Stimulated activated CD4-positive, alpha-beta T cell treated with anti-CD3 and anti-CD28 coated beads, Interleukin-1b, Interleukin-23, amount 100 ng/mL, for 24 hours (primary cell): Measurements from ENCODE around the gene TMCC2.
A peak's percentile ranks its signal among the peaks of the same experiment; 100 is the strongest.

Experiments
- DNase-seq, 4 experiments: peaks; one replicate each; pipeline ENCODE4 v3.0.0-alpha.2; 2020; ENCODE audit warnings: low read depth in 4 of 4, low spot score in 1 of 4

TMCC2 gene

DNA sequence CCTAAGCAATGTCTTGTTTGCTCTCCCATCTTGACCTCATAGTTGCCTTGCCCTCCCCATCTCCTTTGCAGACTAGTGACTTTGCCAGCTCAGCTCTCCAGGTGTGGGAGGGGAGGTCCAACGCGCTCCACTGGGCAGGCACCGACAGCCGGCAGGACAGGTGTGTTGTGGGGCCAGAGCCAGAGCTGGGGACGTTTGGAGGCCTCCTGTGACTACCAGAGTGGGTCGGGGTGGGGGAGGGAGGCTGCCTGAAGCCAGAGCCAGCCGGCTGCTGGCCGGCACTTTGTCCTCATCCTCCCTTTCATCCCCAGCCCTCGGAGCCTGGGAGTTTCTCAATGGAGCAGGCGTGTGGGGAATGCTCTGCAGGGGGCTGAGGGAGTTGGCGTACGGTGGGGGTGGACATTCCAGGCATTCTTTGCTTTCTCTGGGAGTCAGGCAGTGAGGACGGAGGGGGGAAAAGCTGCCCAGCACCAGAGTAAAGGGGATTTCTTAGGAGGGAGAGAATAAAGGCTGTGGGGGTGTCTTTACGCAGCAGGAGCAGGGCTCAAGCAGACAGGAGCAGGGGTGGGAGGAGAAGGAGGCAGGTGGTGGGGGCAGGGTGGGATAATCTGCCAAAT, 73.6 kb downstream of the TMCC2 start:
- DNase-seq, result no peak

DNA sequence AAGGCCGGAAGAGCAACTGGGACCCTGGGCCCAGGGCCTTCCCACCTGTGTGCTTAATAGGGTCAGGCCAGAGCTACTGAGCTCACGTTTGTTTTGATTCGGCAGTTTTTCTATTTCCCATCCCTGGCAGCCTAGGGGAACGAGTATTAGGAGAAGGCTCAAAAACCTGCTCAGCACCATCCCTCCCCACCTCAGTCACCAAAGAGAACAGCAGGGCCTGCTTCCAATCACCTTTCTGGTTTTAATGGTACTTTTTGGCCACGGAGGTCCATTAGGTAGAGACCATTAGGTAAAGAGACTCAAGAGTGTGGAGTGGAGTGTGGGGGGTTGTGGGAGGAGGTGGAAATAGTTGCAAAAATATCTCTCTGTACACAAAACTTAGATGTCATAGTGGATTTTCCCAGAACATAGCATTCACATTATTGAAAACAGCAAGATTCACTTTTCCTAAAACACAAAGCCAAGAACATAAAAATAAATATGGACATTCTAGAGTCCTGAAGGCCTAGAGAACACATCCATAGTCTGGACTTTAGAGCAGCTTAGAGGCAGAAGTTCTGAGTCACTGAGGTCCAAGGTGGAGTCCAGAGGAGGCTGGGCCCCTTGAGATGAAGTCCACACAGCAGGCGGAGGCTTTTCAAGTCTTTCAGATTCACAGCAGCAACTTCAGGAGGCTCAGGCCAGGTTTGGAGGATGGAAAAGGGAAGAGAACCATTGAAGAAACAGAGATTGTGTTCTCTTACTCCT, 74.3 kb downstream of the TMCC2 start:
- DNase-seq, result no peak

DNA sequence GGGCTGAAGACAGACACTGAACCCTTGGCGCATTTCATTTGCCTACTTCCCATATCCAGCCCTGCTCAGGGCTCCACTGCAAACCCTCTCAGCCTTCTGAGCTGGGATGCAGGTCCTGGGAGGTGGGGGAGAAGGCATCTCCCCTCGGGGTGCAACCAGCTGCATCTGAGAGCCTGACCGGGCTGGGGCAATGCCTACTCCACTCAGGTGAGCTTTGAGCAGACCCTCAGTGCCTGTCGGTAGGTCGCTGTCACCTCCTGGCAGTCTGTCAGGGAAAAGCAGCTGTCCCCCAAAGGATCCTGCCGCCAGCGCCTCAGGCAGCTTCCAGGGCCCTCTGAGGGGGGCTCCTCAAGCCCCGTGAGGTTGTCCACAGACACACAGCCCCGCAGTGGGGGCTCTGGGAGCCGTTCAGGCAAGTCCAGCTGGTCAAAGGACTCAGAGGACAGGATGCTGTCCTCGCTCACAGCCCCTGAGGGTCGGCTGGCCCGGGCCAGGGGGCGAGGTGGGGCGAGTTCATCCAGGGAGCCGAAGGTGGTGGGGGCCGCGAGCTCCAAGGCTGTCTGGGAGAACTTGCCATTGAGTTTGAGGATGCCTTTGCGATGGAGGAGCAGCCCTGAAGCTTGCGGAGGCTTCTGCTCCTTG, 75.6 kb downstream of the TMCC2 start:
- no peak for DNase-seq

DNA sequence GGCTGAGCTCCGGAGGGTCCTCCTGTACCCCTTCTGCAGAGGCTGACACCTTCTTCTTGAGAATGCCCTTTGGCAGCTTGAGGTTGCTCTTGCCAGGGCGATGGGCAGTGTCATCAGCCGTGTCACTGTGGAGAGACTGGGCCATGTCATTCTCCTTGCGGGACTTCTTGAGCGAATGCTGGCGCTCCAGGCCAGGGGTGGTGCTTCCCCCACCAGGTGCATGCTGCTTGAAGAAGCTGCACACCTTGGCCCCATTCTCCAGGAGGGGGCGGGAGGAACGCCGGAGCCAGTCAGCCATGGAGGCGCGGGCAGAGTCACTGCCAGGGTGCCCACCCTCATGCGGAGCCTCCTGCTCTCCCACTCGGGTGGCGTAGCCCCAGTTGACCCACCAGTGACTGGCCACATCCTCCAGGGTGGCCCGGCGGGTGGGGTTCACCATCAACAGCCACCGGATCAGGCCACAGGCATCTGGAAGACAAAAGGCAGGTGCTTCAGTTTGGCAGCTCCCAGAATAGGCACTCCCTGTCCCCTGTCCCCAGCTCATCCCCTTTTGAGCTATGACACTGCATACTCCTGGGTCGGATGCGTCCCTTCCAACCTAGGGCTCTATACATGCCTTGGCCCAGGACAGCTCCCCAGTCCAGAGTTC, 76.4 kb downstream of the TMCC2 start:
- DNase-seq, result no peak

DNA sequence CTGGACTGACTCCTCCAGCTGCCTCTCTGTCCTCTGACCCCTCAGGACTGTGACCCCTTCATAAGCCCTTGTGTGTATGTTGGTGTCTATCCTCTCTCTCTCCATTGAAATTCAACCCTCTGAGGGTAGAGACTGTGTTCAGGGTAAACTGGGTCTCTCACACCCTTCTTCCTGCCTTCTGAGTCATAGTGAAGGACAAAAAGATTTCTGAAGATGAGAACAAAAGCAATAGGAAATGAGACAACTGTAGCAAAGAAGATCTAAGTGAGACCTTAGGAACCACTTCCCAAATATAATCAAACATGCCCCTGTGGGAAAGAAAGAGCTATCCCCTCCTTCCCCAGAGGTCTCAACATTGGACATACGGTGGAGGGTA, 76.9 kb downstream of the TMCC2 start:
- DNase-seq, result no peak

DNA sequence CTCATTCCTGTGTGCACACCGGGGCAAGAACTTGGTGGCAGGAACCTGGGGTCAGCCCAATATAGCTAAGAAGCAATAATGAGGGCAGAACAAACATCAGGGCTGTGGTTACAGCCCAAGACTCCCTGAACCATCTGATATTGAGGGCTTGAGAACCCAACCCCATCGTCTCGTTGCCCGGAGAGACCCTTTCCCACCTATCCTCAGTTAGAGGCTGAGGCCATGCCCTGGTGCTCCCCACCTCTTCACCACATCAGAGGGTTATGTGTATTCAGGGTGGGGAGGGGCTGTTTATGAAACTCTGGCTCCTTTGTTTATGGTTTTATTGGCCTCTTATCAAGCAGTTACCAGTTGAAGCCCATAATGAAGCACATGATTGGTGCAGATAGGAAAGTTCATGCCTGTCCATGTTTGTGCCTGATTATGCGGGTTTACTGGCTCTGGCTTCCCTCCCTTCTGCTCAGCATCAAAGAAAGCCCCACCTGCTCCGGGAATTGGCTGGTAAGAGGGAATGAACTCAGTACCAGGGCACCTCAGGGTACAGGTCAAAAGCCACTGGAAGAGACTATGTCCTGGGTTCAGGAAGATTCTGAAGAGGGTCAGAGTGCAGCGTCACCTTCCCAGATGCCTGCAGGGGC, 79.3 kb downstream of the TMCC2 start:
- no peak for DNase-seq

DNA sequence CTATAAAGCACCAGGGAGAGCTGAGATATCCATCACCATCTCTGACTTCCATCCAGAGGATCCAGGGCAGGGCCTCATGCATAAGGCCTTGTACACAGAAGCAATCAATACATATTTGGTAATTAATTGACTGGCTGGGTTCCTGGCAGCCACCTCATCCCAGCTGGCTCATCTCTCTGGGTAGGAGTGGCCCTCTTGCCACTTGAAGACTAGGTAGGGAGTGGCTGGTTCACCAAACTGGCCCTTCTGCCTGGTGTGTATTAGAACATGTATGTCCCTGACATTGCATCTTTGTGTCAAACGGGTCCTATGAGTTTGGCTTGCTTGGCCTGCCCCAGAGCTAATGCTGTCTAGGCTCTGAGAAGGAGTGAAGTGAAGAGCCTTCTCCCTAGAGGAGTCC, 82.0 kb downstream of the TMCC2 start:
- DNase-seq, result no peak

DNA sequence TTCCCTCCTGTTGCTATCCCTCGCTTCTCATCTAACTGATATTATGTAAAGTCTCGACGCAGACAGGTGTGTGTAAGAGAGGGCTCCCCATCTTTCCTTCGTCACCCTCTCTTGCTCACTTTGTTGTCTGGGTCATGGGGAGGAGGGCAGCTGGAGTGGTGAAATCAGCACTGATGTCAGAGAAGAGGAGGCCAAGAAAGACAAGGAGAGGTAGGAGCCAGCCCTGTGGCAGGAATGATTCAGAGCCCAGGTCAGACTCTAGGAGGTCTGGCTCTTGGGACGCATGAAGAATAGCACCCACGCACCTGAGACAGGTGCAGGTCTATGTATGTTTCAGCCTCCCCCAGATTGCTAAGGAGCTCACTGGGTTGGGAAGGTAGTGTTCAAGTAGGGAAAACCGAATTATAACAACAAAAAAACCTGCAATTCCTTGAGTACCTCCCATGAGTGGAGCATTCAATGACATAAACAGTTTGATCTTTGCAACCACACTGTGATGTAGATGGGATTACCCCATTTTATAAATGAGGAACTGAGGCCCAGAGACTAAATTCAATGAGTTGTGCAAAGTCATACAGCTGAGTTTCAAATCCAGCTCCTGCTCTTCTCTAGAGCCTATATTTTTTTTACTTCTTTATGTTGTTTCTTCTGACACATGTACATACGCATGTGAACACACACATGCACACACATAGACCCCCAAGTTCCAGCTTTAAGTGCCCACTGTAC, 83.4 kb downstream of the TMCC2 start:
- no peak for DNase-seq

DNA sequence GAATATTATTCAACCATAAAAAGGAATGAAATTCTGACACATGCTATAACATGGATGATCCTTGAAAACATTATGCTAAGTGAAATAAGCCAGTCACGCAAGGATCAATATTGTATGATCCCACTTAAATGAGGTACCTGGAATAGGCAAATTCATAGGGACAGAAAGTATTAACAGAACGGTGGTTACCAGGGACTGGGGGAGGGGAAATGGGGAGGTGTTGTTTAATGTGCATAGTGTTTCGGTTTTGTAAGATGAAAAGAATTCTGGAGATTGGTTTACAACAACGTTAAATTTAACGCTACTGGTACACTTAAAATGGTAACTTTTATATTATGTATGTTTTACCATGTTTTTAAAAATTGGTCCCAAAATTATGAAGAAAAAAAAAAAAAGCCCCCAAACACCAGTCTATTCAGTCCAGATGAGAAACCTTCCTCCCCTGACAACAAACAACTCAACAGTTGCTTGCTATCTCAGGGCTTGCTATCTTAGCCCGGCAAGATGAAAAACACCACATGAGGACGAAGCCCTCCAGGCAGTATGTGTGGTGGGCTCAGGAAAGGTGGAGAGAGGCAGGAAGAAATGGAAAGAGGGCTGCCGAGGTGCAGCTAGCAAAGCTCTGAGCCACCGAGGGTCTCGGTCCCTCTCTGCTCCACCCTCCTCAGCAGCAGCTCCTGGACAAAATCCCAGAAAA, 85.3 kb downstream of the TMCC2 start:
- DNase-seq, result no peak

DNA sequence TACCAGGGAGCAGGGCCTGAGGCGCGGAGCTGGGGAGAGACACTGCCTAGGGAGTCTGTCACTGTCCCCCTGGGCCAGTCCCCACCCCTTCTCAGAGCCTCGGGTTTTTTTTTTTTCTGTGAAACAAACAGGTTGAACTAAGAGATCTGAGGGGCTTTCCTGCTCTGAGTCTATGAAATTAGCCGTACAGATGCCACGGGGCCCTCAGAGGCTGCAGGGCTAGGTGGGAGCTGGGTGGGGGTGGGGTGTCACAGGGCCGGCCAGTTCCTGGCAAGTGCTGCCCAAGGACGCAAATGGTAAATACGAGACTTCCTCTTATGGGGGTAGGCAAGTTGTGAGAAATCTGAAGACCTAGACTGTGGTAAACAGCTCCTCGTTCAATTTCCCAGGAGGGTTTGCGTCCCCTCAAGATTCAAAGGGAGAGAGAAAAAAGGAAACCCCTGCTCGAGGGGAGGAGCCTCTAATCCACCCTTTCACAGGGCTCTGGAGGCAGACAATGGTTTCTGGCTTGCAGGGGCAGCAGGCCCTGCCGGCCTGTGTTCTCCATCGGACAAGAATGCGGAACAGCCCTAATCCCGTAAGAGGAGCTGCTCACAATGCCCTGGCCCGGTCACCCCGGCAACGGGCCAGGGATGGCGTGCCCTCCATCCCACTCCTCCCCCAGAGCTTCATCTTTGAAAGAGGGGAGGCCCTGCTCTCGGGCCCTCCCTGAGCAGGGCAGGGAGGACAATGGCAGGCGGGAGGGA, 86.0 kb downstream of the TMCC2 start:
- DNase-seq, result peak in 1 of 4 experiments; percentile 31

DNA sequence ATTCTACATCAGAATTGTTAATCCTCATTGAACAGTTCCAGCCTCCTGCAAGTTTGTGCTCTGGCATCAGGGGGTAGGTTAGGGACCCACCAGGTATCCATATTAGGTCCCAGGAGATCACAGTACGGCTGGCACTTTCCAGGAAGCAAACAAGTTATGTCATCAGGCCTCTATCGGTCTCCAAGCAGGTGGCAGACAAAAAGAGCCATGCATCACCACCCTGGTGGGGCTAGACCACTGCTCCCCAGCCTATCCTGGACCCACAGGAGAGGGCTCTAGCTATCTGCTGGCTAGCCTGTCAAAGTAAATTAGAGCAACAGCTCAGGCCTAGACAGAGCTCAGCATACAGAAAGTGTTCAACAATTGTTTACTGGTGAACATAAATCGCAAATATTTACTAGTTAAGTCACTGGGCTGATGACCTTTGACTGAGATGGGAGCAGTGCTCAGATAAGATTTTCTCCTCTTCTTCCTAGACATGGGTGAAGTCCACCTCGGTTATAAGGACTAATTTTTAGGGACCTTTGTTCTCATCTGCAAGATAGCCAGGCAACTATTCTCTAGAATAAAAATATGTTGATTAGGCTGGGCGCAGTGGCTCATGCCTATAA, 87.4 kb downstream of the TMCC2 start:
- no peak for DNase-seq

DNA sequence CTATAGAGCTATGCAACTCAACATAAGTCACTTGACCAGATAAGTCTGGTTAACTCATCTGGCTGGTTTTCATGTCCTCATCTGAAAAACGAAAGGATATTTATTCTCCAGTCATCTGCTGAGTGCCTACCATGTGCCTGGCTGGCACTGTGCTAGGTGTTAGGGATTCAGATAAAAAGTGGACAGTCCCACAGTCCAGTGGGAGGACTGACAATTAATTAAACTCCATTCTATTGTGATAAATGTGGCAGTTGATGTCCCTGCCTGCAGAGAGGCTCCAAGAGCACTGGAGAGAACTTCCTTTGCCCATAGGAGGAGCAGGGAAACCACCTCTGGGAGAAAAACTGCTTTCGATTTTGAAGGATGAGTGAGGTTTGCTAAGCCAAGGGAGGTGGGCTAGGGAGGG, 88.4 kb downstream of the TMCC2 start:
- no peak for DNase-seq

DNA sequence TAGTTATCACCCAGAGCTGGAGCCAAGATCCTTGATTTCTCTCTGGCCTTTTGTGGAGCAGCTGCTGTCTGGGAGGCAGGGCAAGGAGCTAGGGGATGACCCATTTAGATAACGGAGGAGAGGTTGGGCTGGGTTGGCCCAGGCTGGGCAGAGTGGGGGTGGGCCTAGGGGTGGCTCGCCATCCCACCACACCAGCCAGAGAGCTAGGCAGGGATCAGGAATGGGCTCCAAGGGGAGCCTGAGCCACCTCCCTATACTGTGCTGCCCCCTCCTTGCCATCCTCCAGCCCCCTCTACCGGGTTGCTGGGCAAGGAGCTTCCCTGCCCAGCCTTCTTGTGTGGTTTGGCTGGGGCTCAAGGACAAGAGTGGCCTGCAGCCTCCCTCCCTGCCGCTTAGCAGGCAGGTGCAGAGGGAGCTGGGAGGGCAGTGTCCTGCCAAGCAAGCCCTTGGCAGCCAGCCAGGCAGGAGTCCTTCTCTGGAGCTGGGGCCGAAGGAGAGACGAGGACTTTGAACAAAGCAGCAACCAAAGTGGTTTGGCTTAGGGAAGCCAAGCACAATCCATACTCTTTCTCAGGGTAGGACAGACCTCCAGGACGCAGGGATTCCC, 89.7 kb downstream of the TMCC2 start:
- no peak for DNase-seq

DNA sequence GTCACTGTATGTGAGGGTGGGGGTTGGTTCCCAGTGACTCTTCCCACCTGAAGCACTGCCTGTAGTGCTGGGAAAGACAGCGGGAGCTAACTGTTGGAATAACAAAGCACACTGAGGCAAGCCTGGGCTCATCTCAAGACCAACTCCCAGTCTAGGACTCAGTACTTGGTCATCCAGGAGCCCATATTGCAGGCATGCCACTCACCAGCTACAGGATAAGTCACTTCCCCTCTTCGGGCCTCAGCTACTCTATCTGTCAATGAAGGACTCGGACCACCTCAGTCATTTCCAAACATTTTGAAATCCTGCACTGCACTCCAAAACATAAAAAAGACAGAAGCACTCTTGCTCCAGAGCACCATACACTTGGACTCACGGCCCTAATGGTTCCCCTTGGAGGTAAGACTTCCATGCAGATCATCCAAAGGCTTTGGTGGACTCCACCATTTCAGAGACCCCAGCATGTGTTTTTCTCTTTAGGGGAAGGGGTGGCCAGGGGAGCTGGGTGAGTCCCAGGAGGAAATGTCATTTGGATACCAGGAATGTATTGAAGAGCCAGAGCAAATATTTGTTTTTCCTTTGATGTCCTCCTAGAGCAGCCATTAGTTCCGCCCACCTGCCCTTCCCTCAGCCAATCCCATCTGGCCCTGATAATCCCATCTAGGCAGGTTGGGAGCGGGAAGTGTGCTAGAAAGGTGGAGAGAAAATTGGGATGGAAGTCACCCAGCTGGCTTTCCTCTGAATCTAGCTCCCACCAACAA, 90.7 kb downstream of the TMCC2 start:
- no peak for DNase-seq

DNA sequence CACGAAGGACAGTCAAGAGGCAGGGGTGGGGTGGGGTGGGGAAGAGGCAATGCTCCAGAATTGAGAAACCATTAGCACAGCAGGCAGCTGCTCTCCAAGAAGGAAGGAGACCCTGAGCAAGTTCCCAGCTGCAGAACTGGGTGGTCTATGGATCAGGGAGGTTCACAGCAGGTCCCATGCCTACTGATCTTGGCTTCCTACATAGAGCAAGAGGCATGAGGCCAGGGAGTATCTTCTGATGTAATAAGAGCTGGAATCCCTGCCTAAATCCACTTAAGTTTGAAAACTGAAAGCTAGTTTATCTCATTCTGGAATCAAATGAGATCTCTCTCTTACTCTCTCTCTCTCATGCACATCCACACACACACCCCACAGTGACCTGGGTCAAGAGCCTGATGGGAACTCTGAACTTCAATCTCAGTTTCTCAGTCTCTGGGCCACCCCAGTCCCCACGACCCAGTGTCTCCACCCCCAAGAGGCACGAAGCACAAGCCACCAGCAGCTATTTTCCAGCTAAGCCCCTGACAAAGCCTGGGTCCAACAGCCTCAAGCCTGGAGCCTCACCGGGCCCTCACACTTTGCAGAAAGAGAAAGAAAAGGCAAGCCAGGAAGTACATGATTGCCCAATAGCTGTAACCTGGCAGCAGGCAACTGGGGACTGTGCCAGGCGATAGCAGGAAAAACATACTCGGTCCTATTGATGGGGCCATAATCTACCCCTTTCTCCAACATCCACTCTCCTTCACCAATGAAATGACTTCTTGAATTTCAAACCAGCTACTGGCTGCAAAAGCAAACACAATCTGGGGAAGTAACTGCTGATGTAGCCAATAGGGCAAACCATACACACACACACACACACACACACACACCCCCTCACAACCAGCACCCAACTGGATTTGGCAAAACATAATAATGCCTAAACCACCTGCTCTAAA, 91.6 kb downstream of the TMCC2 start:
- DNase-seq, result no peak

DNA sequence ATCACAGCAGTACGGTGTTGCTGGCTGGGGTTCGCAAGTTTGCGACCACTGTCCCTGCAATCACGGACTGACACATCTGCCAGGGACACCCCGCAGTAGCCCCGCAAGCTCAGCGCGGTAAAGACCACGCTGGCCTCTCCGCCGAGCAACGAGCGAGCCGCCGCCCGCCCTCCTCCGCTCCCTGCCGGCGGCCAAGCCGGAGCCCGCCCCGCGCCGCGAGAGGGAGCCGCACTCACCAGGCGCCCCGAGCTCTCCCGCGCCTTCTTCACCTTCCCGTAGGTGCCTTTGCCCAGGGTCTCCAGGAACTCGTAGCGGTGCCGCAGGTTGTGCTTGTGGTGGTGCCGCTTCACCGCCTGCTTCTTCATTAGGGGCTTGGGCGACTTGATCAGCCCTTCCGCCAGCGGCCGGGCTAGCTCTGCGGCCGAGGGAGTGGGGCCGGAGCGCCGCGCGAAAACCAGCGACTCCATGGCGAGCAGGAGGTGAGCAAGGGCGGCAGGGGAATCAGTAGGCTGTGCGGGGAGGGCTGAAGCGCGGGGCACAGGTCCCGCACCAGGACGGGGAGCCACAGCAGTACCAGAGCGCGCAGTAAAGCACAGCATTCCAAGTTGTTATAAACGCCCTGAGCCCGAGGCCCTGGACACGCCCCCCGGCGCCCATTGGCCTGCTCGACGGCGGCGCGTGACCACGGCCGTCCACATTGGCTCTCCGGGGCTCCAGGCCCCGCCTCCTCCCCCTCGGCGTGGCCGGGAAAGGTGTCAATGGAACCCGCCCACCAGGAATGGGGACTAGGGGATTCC, 93.6 kb downstream of the TMCC2 start, which contains the start of gene NUAK2:
TSS of gene NUAK2 (minus strand) at position 584 of the 797 bp plus-strand sequence. CDS start at position 467, 117 bp downstream.
- DNase-seq, result peak; percentile 58 to 86 (median 68)
